Smooth muscle cell (in vitro differentiated cells): ENCODE results near the gene CDC14B. TPM values are rescaled to one million over a fixed set of nuclear protein-coding genes. Genes with fewer than 3 reads are reported as not detected.
"Not testable (repeated sequence)": the region's sequence is repeated elsewhere in the genome, so short reads cannot be mapped to it uniquely, and the experiment has no call there.

Source experiments
- DNase-seq: peaks from one replicate; lab custom pipeline; 2025; ENCODE audit not compliant: unreplicated experiment; lab: John Stamatoyannopoulos, UW
- H2AFZ ChIP-seq: fragments of 200-600 bp; sonication (generic); 2 replicates; pipeline ENCODE4 v1.6.0; 2016; ENCODE audit warnings: antibody characterized with exemption, low read depth, mild to moderate bottlenecking
- H3F3A ChIP-seq: fragments of 200-600 bp; sonication (generic); 2 replicates; pipeline ENCODE4 v1.6.0; 2017; ENCODE audit warnings: antibody characterized with exemption, low read depth
- H3K27ac ChIP-seq: fragments of 200-600 bp; sonication (generic); 2 replicates; pipeline ENCODE4 v1.5.1; 2016; ENCODE audit warnings: low read depth, mild to moderate bottlenecking
- H3K27me3 ChIP-seq: fragments of 200-600 bp; sonication (generic); 2 replicates; pipeline ENCODE4 v1.6.1; 2016; ENCODE audit warnings: low read depth, mild to moderate bottlenecking
- H3K36me3 ChIP-seq: fragments of 200-600 bp; sonication (generic); 2 replicates; pipeline ENCODE4 v1.5.1; 2016; ENCODE audit warnings: low read depth
- H3K4me1 ChIP-seq: fragments of 200-600 bp; sonication (generic); 2 replicates; pipeline ENCODE4 v1.5.1; 2016; ENCODE audit warnings: low read depth
- H3K4me2 ChIP-seq: fragments of 200-600 bp; sonication (generic); 2 replicates; pipeline ENCODE4 v1.6.0; 2016; ENCODE audit warnings: mild to moderate bottlenecking
- H3K4me3 ChIP-seq: fragments of 200-600 bp; sonication (generic); 2 replicates; pipeline ENCODE4 v1.5.1; 2016; ENCODE audit warnings: mild to moderate bottlenecking
- H3K79me2 ChIP-seq: fragments of 200-600 bp; sonication (generic); 2 replicates; pipeline ENCODE4 v1.6.0; 2016; ENCODE audit warnings: low read depth, mild to moderate bottlenecking
- H3K9ac ChIP-seq: fragments of 200-600 bp; sonication (generic); 2 replicates; pipeline ENCODE4 v1.6.0; 2016; ENCODE audit warnings: low read depth
- H3K9me3 ChIP-seq: fragments of 200-600 bp; sonication (generic); replicated peaks from 2 replicates; pipeline ENCODE4 v1.5.1; 2016; ENCODE audit warnings: low read depth
- H4K20me1 ChIP-seq: fragments of 200-600 bp; sonication (generic); 2 replicates; pipeline ENCODE4 v1.6.0; 2016; ENCODE audit warnings: low read depth
- CTCF ChIP-seq: fragments of 200-600 bp; sonication (generic); IDR thresholded peaks from 2 replicates; pipeline ENCODE4 v1.5.1; 2017; ENCODE audit warnings: borderline replicate concordance, mild to moderate bottlenecking, antibody characterized with exemption; ENCODE audit not compliant: insufficient read depth, poor library complexity, severe bottlenecking
- WGBS: methylation state at CpG from one replicate; pipeline ENCODE4 v1.1.7; 2016; ENCODE audit warnings: low lambda C conversion rate; 5-methylcytosine and 5-hydroxymethylcytosine counted together
- polyA plus RNA-seq: library from polyadenylated mRNA; unstranded; fragments of >200 nt; fragmentation: Nextera tagmentation; extraction: Ambion mirVana; gene quantifications from 2 replicates; pipeline ENCODE4 v1.2.1, GENCODE V29; 2016
- total RNA-seq: library from RNA; depleted of rRNA; stranded (reverse); fragments of >200 nt; gene quantifications from 2 replicates; pipeline ENCODE4 v1.2.3, GENCODE V29; 2014

The CDC14B gene
- total and polyA plus RNA-seq, 2 experiments from 2014 or later, result 5.7 to 16.0 TPM

GRCh38 chr9:96503918-96504317 is 115.7 kb downstream of the CDC14B start:
- no peak for TF ChIP-seq CTCF
- 95% methylated on average over 11 of the region's 11 CpGs for WGBS
- DNase-seq, result no peak
- Histone ChIP-seq H3K9me3 (no peaks in the 10 kb centered on the region), H3K4me3 (no peak overlapping the region), H3F3A (no peaks in the 10 kb centered on the region), H3K36me3 (no peaks in the 10 kb centered on the region), H3K4me2 (no peak overlapping the region), H2AFZ (no peak overlapping the region), H3K27me3 (no peaks in the 10 kb centered on the region), H3K4me1 (no peaks in the 10 kb centered on the region), H4K20me1 (no peaks in the 10 kb centered on the region), H3K79me2 (no peaks in the 10 kb centered on the region), H3K27ac (no peak overlapping the region), H3K9ac (no peak overlapping the region)

DNA sequence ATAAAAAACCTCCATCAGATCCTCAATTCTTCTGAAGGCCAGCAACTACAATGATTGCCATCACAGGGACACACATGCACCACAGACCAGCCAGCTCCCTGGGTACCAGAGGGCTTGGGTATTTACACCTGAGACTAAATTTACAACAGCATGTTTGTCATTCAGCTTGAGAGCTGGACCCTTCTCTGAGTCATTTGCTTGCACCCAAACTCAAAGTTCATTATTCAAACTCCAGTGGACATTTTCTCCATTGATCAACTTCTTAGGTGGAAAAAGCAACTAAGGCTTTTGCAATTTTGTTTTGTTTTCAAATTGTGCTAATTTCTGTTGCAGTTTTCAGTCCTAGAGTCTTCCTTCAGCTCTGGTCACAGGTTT is 116.3 kb downstream of the CDC14B start:
- H4K20me1 ChIP-seq, H3K4me2 ChIP-seq: not testable (repeated sequence)

DNA sequence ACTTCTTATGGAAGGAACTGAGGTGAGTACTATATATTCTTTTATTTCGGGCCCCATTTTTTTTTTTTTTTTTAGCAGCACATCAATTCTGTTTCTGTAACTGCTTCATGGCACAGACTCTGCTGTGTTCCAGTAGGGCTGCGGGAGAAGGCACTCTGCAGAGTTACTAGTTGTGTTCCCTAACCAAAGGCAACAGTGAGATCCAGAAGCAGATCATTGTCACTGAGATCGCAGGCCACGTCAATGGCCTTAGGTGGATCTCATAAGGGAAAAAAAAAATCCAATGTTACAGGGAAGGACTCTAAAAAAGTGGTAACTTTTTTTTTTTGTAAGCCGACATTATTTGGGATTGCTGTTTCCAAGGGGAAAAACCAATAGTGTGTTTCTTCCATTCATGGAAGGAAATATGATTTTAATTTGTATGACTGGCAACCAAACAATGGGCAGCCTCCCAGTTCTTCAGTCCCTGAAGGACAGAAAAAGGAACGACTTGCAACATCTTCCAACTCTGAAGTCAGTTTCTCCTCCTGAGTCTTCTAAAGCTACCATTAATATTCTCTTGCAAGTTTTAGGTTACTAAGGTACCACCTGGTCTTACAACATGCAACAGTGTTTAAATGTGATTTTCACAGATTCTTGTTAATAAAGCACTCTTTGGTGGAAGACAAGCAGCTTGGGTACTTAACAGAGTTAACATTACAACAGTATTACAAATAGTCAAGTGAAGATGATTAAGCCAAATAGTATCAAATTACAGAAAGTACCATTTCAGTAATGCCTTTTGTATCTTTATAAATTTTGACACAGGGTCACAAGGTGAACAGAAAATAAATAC is 116.9 kb downstream of the CDC14B start:
- Histone ChIP-seq H4K20me1 (no peaks in the 10 kb centered on the region), H3K9ac (no peak overlapping the region), H3K27ac (no peak overlapping the region), H3K36me3 (no peaks in the 10 kb centered on the region), H3K27me3 (no peaks in the 10 kb centered on the region), H3K4me1 (no peaks in the 10 kb centered on the region), H3K4me2 (no peak overlapping the region), H3K79me2 (no peaks in the 10 kb centered on the region), H3K9me3 (no peaks in the 10 kb centered on the region), H3F3A (no peaks in the 10 kb centered on the region), H3K4me3 (no peak overlapping the region), H2AFZ (no peak overlapping the region)
- TF ChIP-seq CTCF, result no peak
- WGBS, result 95% methylated on average over 6 of the region's 6 CpGs
- no peak for DNase-seq

More for the DNA sequence above, 116.3 kb downstream of the CDC14B start:
- not testable (repeated sequence) for H3K36me3 ChIP-seq, H3K27ac ChIP-seq, H3K9me3 ChIP-seq, H3K27me3 ChIP-seq, H3K4me3 ChIP-seq, H3K79me2 ChIP-seq, H3F3A ChIP-seq, H2AFZ ChIP-seq, DNase-seq, H3K4me1 ChIP-seq, H3K9ac ChIP-seq

- H4K20me1 ChIP-seq, result no peaks in the 10 kb centered on the region
- no peaks in the 10 kb centered on the region for H3K79me2 ChIP-seq
- H3K9ac ChIP-seq, result no peak overlapping the region
- H3K4me2 ChIP-seq, result no peak overlapping the region
- TF ChIP-seq CTCF, result no peak
- H3K27me3 ChIP-seq, result no peaks in the 10 kb centered on the region
- no peak overlapping the region for H3K27ac ChIP-seq
- H2AFZ ChIP-seq, result no peak overlapping the region
- no peak overlapping the region for H3K4me3 ChIP-seq
- no peak for DNase-seq
- H3K4me1 ChIP-seq, result no peaks in the 10 kb centered on the region
- no peaks in the 10 kb centered on the region for H3K9me3 ChIP-seq
- H3K36me3 ChIP-seq, result no peaks in the 10 kb centered on the region
- WGBS, result 95% methylated on average over 15 of the region's 15 CpGs
- H3F3A ChIP-seq, result no peaks in the 10 kb centered on the region
These were observed 117.8 kb downstream of the CDC14B start for GRCh38 chr9:96501633-96502538.
